ENCODE results near the gene LPAR2.

GRCh38 chr19:19661141-19661674, 33.2 kb upstream of the LPAR2 start:
- TF ChIP-seq CTCF (IDR thresholded peaks at IDR 0.05) (no peak), POLR2A (IDR thresholded peaks at IDR 0.05; ENCODE audit: low read length) (no peak), JUN (IDR thresholded peaks at IDR 0.05) (no peak), ZC3H11A (IDR thresholded peaks at IDR 0.05) (no peak)

All from A549 (cell line).